GM12865 (cell line): ENCODE measurements around the gene ABCC10.
"Not testable (repeated sequence)": the region's sequence is repeated elsewhere in the genome, so short reads cannot be mapped to it uniquely, and the experiment has no call there.

Experiments
- DNase-seq: peaks from one replicate; pipeline ENCODE4 v3.0.0; 2010; ENCODE audit warnings: low read depth
- H3K4me3 ChIP-seq: 2 replicates; pipeline ENCODE4 v1.5.1; 2011; ENCODE audit warnings: mild to moderate bottlenecking, low read depth, low read length, control low read depth
- CTCF ChIP-seq: IDR thresholded peaks from 2 replicates; pipeline ENCODE4 v1.5.1; 2011; ENCODE audit warnings: low read length, control low read depth, low read depth, inconsistent platforms; ENCODE audit not compliant: insufficient read depth; ENCODE audit errors: missing control alignments

The ABCC10 gene

GRCh38 chr6:43452896-43453295 is 25.6 kb downstream of the ABCC10 start:
- no peak overlapping the region for H3K4me3 ChIP-seq
- TF ChIP-seq CTCF, result no peak
- DNase-seq, result no peak

DNA sequence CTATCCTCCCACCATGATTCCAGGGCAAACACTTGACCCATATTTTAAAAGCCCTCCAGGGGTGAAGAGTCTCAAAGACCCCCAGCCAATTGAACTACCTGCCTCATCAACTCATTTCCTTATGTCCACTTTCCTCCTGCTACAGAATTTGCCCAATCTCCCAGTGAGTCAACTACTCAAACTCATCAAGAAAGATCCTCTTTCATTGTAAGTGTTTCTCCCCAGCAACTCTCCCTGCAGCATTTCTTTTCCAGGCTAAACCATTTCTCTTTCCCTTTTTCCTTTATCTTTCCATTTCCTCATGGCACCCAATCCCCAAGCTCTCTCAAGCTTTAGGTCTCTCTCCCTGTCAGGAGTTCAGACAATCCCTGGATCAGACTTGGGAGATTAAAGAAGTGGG is 26.5 kb downstream of the ABCC10 start:
- no peak for DNase-seq
- TF ChIP-seq CTCF, result no peak
- no peak overlapping the region for H3K4me3 ChIP-seq

GRCh38 chr6:43454290-43454695 is 27.0 kb downstream of the ABCC10 start:
- no peak overlapping the region; the same call in 1 of the 2 replicates for H3K4me3 ChIP-seq
- peak; percentile 97 for TF ChIP-seq CTCF
- no peak for DNase-seq

DNA sequence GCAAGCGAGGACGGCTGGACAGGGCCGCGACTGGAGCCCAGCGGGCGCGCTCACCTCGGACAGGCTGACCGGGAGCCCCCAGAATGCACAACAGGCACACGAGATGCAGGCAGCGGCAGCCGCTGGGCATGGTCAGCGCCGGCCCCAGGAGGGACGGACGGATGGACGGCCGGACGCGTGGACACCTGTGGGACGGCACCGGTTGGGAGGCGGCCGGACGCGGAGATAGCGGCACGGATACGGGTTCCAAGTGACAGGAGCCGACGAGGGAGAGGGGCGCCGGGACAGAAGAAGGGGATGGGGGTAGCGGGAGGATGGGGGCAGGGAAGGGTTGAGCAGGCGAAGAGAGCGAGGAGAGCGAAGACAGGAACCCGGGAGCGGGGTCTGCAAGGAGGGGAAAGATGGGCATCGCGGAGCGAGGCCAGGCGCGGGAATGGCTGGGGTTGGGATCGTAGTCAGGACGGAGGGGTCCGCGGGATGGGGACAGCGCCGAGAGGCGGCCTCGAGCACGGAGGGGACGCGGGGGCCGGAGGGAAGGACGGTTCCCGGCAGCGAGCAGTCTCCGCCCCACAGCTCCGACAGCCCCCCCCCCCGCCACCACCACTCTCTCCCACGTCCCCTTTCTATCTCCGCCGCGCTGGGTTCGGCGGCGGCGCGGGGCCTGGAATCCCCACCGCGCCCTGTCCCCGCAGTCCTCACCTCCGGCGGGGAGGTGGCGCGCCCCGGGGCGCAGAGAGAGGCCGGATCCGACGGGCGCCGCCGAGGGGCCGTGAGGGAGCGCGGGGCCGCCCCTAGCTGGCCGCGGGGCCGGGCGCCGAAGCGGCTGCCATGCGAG is 27.6 kb downstream of the ABCC10 start:
- peak; percentile 77 for DNase-seq
- TF ChIP-seq CTCF, result no peak

GRCh38 chr6:43455531-43456428 is 28.4 kb downstream of the ABCC10 start, which contains the start of gene DLK2:
DLK2 (minus strand) TSS chr6:43455548; CDS start chr6:43454825, 723 bp downstream.
- H3K4me3 ChIP-seq, result peak within 1 kb of the TSS; percentile 49
- TF ChIP-seq CTCF, result no peak
- peak; percentile 39 for DNase-seq

More for the DNA sequence above, 27.6 kb downstream of the ABCC10 start:
- peak overlapping the region; percentile 28 for H3K4me3 ChIP-seq

- TF ChIP-seq CTCF, result no peak
- no peak for DNase-seq
- H3K4me3 ChIP-seq, result no peak overlapping the region
These were observed 30.3 kb downstream of the ABCC10 start for GRCh38 chr6:43457643-43458042.

DNA sequence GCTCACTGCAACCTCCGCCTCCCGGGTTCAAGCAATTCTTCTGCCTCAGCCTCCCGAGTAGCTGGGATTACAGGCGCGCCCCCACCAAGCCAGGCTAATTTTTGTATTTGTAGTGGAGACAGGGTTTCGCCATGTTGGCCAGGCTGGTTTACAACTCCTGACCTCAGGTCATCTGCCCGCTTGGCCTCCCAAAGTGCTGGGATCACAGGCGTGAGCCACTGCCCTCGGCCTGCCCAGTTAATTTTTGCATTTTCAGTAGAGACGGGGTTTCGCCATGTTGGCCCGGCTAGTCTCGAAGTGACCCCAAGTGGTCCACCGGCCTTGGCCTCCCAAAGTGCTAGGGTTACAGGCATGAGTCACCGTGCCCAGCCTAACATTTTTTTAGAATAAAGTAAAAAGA is 30.8 kb downstream of the ABCC10 start:
- not testable (repeated sequence) for DNase-seq, H3K4me3 ChIP-seq
